Measurements from ENCODE around the gene OR1J1.

Gene OR1J1, protein sequence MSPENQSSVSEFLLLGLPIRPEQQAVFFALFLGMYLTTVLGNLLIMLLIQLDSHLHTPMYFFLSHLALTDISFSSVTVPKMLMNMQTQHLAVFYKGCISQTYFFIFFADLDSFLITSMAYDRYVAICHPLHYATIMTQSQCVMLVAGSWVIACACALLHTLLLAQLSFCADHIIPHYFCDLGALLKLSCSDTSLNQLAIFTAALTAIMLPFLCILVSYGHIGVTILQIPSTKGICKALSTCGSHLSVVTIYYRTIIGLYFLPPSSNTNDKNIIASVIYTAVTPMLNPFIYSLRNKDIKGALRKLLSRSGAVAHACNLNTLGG

DNA sequence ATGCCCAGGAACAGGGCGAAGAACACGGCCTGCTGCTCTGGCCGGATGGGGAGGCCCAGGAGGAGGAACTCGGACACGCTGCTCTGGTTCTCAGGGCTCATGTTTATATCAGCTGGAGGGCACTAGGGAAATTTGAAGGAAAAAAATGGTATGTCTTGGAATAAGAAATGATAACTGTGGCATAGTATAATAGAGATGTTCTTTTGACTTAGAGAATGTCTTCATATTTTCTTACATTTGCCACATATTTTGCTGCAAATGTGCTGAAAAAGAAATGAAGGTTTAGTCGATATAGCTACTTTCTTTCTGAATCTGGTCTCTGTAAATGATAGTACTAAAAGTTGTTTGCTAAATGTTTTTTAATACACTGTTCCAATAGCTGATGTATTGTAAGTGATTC, at the start of gene OR1J1:
OR1J1 (minus strand) TSS at position 101 of the 400 bp plus-strand sequence; CDS start at position 101, 0 bp downstream.
- TF ChIP-seq ZFX (IDR thresholded peaks at IDR 0.05; ENCODE audit: borderline replicate concordance), result no peak
- TF ChIP-seq, protein P1, sequence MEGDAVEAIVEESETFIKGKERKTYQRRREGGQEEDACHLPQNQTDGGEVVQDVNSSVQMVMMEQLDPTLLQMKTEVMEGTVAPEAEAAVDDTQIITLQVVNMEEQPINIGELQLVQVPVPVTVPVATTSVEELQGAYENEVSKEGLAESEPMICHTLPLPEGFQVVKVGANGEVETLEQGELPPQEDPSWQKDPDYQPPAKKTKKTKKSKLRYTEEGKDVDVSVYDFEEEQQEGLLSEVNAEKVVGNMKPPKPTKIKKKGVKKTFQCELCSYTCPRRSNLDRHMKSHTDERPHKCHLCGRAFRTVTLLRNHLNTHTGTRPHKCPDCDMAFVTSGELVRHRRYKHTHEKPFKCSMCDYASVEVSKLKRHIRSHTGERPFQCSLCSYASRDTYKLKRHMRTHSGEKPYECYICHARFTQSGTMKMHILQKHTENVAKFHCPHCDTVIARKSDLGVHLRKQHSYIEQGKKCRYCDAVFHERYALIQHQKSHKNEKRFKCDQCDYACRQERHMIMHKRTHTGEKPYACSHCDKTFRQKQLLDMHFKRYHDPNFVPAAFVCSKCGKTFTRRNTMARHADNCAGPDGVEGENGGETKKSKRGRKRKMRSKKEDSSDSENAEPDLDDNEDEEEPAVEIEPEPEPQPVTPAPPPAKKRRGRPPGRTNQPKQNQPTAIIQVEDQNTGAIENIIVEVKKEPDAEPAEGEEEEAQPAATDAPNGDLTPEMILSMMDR (IDR thresholded peaks at IDR 0.05), result no peak
- no peak within 1 kb of the TSS for H3K27ac ChIP-seq

DNA sequence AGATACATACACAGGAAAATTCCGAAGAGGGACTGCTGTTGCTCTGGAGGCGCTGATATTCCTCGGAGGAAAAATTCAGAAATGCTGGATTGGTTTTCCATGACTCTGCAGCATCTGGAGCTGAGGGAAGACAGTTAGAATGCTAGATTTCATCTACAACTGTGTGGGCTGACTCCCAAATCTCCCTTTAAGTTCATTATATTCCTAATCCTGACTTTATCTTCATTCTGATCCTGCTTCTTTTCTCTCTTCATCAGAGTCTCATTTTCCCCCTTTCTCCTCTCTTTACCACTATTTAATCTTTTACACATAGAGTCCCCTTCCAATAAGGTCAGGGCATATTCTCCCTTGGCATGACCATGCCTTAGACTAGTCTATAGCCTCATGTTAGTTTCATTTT, 49.5 kb upstream of the OR1J1 start, which contains the start of gene OR1N1:
OR1N1 (minus strand) TSS at position 101 of the 400 bp plus-strand sequence; CDS start at position 101, 0 bp downstream.
- no peak for TF ChIP-seq ZFX (IDR thresholded peaks at IDR 0.05; ENCODE audit: borderline replicate concordance)
- TF ChIP-seq, protein P1 (IDR thresholded peaks at IDR 0.05), result no peak
- no peak within 1 kb of the TSS for H3K27ac ChIP-seq

DNA sequence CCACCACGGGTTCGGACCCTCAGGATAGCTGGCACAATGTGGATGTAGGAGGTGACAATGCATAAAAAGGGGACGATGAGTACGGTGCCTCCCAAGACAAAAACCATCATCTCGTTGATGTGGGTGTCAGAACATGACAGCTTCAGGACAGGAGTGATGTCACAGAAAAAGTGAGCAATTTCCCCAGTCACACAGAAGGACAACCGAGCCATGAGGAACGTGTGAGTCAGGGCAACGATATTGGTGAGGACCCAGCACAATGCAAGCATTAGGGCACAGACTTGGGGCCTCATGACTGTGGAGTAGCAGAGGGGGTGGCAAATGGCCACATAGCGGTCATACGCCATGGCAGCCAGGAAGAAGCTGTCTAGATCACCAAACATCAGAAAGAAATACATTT, 48.9 kb upstream of the OR1J1 start:
- TF ChIP-seq ZFX (IDR thresholded peaks at IDR 0.05; ENCODE audit: borderline replicate concordance), result no peak
- TF ChIP-seq, protein P1 (IDR thresholded peaks at IDR 0.05), result no peak

DNA sequence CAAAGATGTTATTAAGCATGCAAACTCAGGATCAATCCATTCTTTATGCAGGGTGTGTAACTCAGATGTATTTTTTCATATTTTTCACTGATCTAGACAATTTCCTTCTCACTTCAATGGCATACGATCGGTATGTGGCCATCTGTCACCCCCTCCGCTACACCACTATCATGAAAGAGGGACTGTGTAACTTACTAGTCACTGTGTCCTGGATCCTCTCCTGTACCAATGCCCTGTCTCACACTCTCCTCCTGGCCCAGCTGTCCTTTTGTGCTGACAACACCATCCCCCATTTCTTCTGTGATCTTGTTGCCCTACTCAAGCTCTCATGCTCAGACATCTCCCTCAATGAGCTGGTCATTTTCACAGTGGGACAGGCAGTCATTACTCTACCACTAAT, 41.6 kb upstream of the OR1J1 start:
- no peak for TF ChIP-seq ZFX (IDR thresholded peaks at IDR 0.05; ENCODE audit: borderline replicate concordance)
- TF ChIP-seq, protein P1 (IDR thresholded peaks at IDR 0.05), result no peak
- H3K27ac ChIP-seq, result no peak overlapping the region

More for the DNA sequence above, 48.9 kb upstream of the OR1J1 start:
- H3K27ac ChIP-seq, result no peak overlapping the region

DNA sequence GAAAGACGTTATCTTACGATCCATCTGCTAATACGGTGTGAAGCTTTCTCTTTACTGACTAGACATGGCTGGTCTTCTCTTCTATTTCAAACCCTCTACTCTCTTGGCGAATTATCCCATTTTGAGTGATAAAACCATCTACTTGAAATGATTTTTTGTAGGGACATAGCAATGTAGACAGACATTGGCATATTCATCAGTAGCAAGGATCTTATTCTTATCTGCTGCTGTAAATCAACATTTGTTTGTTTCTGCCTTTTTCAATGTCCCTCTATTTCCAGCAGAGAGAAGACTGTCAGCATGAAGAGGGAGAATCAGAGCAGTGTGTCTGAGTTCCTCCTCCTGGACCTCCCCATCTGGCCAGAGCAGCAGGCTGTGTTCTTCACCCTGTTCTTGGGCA, 41.1 kb upstream of the OR1J1 start, which contains the start of gene OR1J4:
OR1J4 (plus strand) TSS at position 301 of the 400 bp plus-strand sequence; CDS start at position 301, 0 bp downstream.
- TF ChIP-seq ZFX (IDR thresholded peaks at IDR 0.05; ENCODE audit: borderline replicate concordance), result no peak
- TF ChIP-seq, protein P1 (IDR thresholded peaks at IDR 0.05), result no peak
- no peak within 1 kb of the TSS for H3K27ac ChIP-seq

DNA sequence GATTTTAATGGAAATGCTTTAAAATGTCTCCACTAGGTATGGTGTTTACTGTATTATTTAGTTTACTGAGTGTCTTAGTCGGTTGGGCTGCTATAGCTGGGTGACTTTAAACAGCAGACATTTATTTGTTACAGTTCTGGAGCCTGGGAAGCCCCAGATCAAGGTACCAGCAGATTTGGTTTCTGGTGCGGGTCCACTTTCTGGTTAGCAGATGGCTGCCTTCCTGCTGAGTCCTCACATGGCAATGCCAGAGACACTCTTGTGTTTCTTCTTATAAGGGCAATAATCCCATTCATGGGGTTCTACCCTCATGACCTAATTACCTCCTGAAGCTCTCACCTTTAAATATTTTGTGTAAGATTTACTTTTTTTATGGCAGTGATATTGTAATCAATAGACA, 40.5 kb upstream of the OR1J1 start:
- no peak overlapping the region for H3K27ac ChIP-seq
- TF ChIP-seq, protein P1 (IDR thresholded peaks at IDR 0.05), result no peak
- no peak for TF ChIP-seq ZFX (IDR thresholded peaks at IDR 0.05; ENCODE audit: borderline replicate concordance)

DNA sequence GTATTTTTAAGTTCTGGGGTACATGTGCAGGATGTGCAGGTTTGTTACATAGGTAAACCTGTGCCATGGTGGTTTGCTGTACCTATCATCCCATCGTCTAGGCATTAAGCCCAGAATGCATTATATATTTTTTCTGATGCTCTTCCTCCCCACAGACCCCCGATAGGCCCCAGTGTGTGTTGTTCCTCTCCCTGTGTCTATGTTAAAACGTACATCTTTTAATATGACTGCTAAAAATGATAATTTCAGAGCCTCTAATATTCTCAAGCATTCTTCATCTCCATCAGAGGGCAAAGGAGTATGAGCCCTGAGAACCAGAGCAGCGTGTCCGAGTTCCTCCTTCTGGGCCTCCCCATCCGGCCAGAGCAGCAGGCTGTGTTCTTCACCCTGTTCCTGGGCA, 32.8 kb upstream of the OR1J1 start, which contains the start of gene OR1J2:
OR1J2 (plus strand) TSS at position 301 of the 400 bp plus-strand sequence; CDS start at position 301, 0 bp downstream.
- no peak within 1 kb of the TSS for H3K27ac ChIP-seq
- TF ChIP-seq ZFX (IDR thresholded peaks at IDR 0.05; ENCODE audit: borderline replicate concordance), result no peak
- TF ChIP-seq, protein P1 (IDR thresholded peaks at IDR 0.05), result no peak
